WTC11 (cell line): ENCODE results near the gene CLMP.

Experiments used
- ATF1 ChIP-seq: sonication (generic); formaldehyde crosslinking; IDR thresholded peaks from 2 replicates; pipeline ENCODE4 v1.8.1; 2023; ENCODE audit warnings: mild to moderate bottlenecking, moderate library complexity, missing genetic modification reagents
- CREM ChIP-seq: sonication (generic); formaldehyde crosslinking; IDR thresholded peaks from 2 replicates; pipeline ENCODE4 v1.8.1; 2022; ENCODE audit warnings: mild to moderate bottlenecking, missing genetic modification reagents, moderate library complexity
- ETV6 ChIP-seq: sonication (generic); formaldehyde crosslinking; IDR thresholded peaks from 2 replicates; pipeline ENCODE4 v1.8.1; 2022; ENCODE audit warnings: mild to moderate bottlenecking, missing genetic modification reagents
- PRDM15 ChIP-seq: sonication (generic); formaldehyde crosslinking; IDR thresholded peaks from 2 replicates; pipeline ENCODE4 v1.8.0; 2022; ENCODE audit warnings: missing genetic modification reagents
- RORB ChIP-seq: fragments of 250-450 bp; sonication (Bioruptor Pico); IDR thresholded peaks from 2 replicates; pipeline ENCODE4 v1.9.0; 2021; ENCODE audit warnings: mild to moderate bottlenecking
- ZBTB21 ChIP-seq: sonication (generic); formaldehyde crosslinking; IDR thresholded peaks from 2 replicates; pipeline ENCODE4 v1.8.1; 2023; ENCODE audit warnings: mild to moderate bottlenecking, missing genetic modification reagents, borderline replicate concordance
- ZNF121 ChIP-seq: sonication (generic); formaldehyde crosslinking; IDR thresholded peaks from 2 replicates; pipeline ENCODE4 v1.8.0; 2023; ENCODE audit warnings: missing genetic modification reagents
- ZNF232 ChIP-seq: sonication (generic); formaldehyde crosslinking; IDR thresholded peaks from 2 replicates; pipeline ENCODE4 v1.8.0; 2022; ENCODE audit warnings: mild to moderate bottlenecking, missing genetic modification reagents
- ZNF281 ChIP-seq: sonication (generic); formaldehyde crosslinking; IDR thresholded peaks from 2 replicates; pipeline ENCODE4 v1.8.0; 2023; ENCODE audit warnings: mild to moderate bottlenecking, missing genetic modification reagents
- TF ChIP-seq, protein P1 (sequence below): sonication (generic); formaldehyde crosslinking; IDR thresholded peaks from 2 replicates; pipeline ENCODE4 v1.8.1; 2023; ENCODE audit warnings: mild to moderate bottlenecking, missing genetic modification reagents, moderate library complexity
- TF ChIP-seq, protein P2 (sequence below): fragments of 200-600 bp; IDR thresholded peaks from 2 replicates; pipeline ENCODE4 v1.8.0; 2022; ENCODE audit warnings: antibody characterized with exemption

- TF ChIP-seq, protein P1, sequence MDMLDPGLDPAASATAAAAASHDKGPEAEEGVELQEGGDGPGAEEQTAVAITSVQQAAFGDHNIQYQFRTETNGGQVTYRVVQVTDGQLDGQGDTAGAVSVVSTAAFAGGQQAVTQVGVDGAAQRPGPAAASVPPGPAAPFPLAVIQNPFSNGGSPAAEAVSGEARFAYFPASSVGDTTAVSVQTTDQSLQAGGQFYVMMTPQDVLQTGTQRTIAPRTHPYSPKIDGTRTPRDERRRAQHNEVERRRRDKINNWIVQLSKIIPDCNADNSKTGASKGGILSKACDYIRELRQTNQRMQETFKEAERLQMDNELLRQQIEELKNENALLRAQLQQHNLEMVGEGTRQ, result no peak
- TF ChIP-seq RORB (CRISPR knock-in tag) (no peak), CREM (CRISPR knock-in tag) (no peak), ETV6 (CRISPR knock-in tag) (no peak), ATF1 (no peak), ZNF121 (CRISPR knock-in tag) (no peak), ZNF281 (no peak), ZBTB21 (CRISPR knock-in tag) (no peak), PRDM15 (CRISPR knock-in tag) (no peak), ZNF232 (CRISPR knock-in tag) (no peak)
- TF ChIP-seq, protein P2, sequence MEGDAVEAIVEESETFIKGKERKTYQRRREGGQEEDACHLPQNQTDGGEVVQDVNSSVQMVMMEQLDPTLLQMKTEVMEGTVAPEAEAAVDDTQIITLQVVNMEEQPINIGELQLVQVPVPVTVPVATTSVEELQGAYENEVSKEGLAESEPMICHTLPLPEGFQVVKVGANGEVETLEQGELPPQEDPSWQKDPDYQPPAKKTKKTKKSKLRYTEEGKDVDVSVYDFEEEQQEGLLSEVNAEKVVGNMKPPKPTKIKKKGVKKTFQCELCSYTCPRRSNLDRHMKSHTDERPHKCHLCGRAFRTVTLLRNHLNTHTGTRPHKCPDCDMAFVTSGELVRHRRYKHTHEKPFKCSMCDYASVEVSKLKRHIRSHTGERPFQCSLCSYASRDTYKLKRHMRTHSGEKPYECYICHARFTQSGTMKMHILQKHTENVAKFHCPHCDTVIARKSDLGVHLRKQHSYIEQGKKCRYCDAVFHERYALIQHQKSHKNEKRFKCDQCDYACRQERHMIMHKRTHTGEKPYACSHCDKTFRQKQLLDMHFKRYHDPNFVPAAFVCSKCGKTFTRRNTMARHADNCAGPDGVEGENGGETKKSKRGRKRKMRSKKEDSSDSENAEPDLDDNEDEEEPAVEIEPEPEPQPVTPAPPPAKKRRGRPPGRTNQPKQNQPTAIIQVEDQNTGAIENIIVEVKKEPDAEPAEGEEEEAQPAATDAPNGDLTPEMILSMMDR, result no peak
These were observed 44.4 kb upstream of the CLMP start for GRCh38 chr11:123239191-123240150.
